Fibroblast of mammary gland (primary cell): ENCODE measurements around the gene SUPT20HL2.
A peak's percentile ranks its signal among the peaks of the same experiment; 100 is the strongest.

Experiments used
- DNase-seq: peaks from one replicate; pipeline ENCODE4 v3.0.0-alpha.2; 2010; ENCODE audit warnings: low read depth
- H3K4me3 ChIP-seq: 2 replicates; pipeline ENCODE4 v1.5.1; 2011; ENCODE audit warnings: low read depth, mild to moderate bottlenecking, low read length, moderate library complexity; ENCODE audit not compliant: control insufficient read depth
- TF ChIP-seq, protein P1 (sequence below): conservative IDR thresholded peaks from 2 replicates; pipeline ENCODE4 v1.5.1; 2011; ENCODE audit warnings: low read depth, low read length, inconsistent platforms; ENCODE audit not compliant: control insufficient read depth, insufficient read depth

The SUPT20HL2 gene

DNA sequence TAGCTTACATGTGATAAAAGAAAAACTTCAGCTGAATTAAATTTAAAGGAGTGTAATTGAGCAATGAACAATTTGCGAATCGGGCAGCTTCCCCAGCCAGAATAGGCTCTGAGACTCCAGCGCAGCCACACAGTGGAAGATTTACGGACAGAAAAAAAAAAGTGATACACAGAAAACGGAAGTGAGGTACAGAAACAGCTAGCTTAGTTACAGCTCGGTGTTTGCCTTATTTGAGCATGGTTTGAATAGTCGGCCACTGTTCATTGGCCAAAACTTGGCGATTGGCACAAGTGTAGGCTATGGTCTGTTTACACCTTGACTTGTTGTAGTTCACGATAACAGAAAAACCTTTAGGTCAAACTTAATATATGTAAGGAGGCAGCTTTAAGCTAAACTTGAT is 29.9 kb upstream of the SUPT20HL2 start:
- DNase-seq, result no peak
- TF ChIP-seq, protein P1, sequence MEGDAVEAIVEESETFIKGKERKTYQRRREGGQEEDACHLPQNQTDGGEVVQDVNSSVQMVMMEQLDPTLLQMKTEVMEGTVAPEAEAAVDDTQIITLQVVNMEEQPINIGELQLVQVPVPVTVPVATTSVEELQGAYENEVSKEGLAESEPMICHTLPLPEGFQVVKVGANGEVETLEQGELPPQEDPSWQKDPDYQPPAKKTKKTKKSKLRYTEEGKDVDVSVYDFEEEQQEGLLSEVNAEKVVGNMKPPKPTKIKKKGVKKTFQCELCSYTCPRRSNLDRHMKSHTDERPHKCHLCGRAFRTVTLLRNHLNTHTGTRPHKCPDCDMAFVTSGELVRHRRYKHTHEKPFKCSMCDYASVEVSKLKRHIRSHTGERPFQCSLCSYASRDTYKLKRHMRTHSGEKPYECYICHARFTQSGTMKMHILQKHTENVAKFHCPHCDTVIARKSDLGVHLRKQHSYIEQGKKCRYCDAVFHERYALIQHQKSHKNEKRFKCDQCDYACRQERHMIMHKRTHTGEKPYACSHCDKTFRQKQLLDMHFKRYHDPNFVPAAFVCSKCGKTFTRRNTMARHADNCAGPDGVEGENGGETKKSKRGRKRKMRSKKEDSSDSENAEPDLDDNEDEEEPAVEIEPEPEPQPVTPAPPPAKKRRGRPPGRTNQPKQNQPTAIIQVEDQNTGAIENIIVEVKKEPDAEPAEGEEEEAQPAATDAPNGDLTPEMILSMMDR, result no peak
- H3K4me3 ChIP-seq, result no peak overlapping the region

DNA sequence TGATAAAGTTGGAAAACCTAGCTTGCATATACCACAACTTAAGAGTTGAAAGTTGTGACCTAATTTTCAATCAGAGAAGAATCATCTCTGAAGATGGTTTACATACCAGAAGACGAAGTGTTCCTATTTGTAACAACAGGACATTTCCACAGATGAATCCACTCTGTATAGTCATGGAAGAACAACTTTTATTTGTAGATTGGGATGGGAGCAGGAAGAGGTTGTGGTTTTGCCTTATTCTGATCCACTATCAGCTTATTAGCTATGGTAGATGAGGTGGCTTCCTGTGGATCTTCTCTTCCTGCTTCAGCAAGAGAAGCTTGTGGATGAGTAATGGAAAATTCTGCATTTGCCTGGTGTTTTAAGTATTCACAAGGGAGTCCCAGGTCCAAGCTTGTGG is 27.9 kb upstream of the SUPT20HL2 start:
- peak; percentile 64 for DNase-seq
- TF ChIP-seq, protein P1, result no peak
- H3K4me3 ChIP-seq, result no peak overlapping the region

DNA sequence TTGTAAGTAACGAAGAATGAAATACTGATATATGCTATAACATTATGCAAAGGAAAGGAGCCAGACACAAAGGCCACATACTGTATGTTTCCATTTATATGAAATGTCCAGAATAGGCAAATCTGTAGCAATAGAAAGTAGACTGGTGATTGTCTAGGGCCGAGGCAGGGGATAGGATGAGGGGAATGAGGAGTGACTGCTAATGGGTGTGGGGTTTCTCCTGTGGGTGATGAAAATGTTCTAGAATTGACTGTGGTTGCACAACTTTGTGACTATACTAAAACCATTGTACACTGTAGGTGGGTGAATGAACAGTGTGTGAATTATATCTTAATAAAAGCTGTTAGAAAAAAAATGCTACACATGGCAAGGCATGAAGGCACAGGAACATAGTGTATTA is 26.6 kb upstream of the SUPT20HL2 start:
- DNase-seq, result no peak
- TF ChIP-seq, protein P1, result no peak
- H3K4me3 ChIP-seq, result no peak overlapping the region

DNA sequence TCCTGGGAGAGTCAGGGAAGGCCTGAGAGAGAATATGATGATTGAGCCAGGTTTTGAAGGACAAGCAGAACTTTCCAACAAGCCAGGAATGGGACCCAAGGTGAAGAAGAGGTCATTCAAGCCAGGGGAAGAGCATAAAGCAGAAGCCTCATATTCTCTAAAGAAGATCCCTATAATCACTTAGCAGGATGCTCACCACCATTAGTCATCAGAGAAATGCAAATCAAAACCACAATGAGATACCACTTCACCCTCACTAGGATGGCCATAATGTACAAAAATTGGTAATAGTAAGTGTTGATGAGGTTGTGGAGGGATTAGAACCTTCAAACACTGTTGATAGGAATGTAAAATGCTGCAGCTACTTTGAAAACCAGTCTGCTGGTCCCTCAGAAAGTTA is 26.0 kb upstream of the SUPT20HL2 start:
- DNase-seq, result no peak
- H3K4me3 ChIP-seq, result no peak overlapping the region
- TF ChIP-seq, protein P1, result no peak

DNA sequence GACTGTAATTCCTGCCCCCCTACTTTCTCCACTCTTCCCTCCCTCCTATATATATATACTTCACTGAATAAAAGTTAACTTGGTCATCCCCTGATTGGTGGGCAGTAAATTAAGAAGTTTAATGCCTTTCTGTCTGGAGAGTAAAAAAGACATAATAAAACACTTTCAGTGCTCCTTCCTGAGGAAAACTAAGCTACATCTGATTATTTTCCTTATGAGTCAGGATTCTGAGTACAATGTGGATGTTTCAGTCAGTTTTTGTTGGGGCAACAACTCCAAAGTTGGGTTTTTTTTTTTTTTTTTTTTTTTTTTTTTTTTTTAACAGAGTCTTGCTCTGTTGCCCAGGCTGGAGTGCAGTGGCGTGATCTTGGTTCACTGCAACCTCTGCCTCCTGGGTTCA is 22.0 kb upstream of the SUPT20HL2 start:
- peak; percentile 10 for DNase-seq
- H3K4me3 ChIP-seq, result no peak overlapping the region
- TF ChIP-seq, protein P1, result no peak

DNA sequence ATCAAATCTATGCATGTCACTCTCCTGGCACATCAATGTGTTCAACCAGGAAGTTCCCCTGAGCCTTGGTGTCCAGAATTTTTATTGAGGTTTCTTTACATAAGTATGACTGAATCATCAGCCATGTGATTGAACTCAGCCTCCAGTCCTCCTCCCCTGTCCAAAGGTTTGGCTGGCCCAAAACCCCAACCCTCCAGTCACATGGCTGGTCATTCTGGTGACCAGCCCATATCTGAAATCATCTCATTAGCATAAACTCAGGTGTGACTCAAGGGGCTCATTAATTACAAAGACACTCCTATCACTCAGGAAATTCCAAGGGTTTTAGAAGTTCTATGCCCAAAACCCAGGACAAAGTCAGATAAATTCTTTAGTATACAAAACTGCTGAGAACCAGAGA is 20.6 kb upstream of the SUPT20HL2 start:
- no peak overlapping the region for H3K4me3 ChIP-seq
- DNase-seq, result peak; percentile 8
- TF ChIP-seq, protein P1, result no peak

DNA sequence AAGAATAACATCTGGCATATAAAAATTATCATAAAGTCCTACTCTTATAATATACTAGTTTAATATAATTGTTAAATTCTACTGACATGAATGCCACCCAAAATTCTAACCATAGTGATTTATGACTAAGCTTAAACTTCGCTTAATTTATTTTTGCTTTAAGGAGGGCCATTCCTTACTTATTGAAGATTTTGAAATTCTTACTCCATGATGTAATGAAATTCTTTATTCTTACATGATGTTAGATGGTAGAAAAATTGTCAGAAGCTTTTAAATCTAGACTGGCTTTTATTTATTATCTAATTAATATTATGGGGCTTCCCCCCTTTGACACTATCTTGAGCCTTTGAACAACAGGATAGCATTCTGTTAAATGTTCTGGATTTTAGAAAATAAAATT is 19.5 kb upstream of the SUPT20HL2 start:
- DNase-seq, result no peak
- TF ChIP-seq, protein P1, result no peak
- no peak overlapping the region for H3K4me3 ChIP-seq
